ENCODE results near the gene C14orf132.

DNA sequence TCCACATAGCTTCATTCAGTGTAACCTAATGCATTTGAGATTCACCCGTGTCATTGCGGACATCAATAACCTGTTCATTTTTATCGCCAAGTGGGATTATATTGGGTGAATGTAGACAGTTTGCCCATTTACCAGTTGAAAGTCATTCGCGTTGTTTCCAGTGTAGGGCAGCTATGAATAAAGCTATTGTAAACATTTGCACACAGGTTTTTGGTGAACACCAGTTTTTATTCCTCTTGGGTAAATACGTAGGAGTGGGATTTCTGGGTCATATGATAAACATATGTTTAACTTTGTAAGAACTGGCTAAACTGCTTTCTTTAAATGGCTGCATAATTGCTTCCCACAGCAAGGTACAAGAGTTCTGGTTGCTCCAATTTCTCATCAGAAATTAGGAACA is 33.6 kb downstream of the C14orf132 start:
- no peak for TF ChIP-seq CTCF (IDR thresholded peaks at IDR 0.05)
- TF ChIP-seq POLR2A (IDR thresholded peaks at IDR 0.05), result no peak
